Hepatocyte (in vitro differentiated cells): ENCODE measurements around the gene MACROD2.

Experiments
- CTCF ChIP-seq: fragments of 200-600 bp; sonication (generic); IDR thresholded peaks from 2 replicates; pipeline ENCODE4 v1.5.1; 2016; ENCODE audit warnings: antibody characterized with exemption, mild to moderate bottlenecking; ENCODE audit not compliant: poor library complexity
- EZH2 ChIP-seq: fragments of 200-600 bp; sonication (generic); IDR thresholded peaks from 2 replicates; pipeline ENCODE4 v1.6.1; 2016; ENCODE audit warnings: antibody characterized with exemption, mild to moderate bottlenecking, borderline replicate concordance
- EZH2phosphoT487 ChIP-seq: fragments of 200-600 bp; sonication (generic); IDR thresholded peaks from one replicate; pipeline ENCODE4 v1.6.1; 2018; ENCODE audit warnings: antibody characterized with exemption, mild to moderate bottlenecking, low read depth, moderate library complexity; ENCODE audit not compliant: unreplicated experiment, severe bottlenecking

DNA sequence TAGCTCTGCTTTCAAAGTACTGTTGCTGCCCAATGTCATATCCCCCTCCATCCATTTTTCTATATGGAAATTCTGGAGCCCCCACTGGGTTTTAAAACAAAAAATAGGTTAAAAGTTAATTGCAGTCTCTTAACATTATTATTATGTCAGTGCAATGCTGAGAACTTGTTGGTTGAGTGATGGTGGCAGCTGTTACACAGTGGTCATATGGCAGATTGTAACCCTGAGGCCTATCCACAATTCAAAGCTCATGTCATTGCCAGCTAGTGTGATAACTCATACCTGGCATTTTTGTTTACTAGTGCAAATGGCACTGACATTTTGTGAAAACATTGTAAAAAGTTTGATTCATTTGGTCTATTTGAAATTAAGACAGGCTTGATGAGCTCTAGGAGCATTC, 647.8 kb downstream of the MACROD2 start:
- TF ChIP-seq EZH2phosphoT487 (no peak), CTCF (no peak), EZH2 (no peak)
